ENCODE measurements around the gene CYP3A7. TPM values are rescaled to one million over a fixed set of nuclear protein-coding genes. Genes with fewer than 3 reads are reported as not detected.

Gene CYP3A7
- total and polyA plus RNA-seq, 2 donors (not counting 3 experiments of a cell fraction or from before 2014, with no cell fraction given): not detected

DNA sequence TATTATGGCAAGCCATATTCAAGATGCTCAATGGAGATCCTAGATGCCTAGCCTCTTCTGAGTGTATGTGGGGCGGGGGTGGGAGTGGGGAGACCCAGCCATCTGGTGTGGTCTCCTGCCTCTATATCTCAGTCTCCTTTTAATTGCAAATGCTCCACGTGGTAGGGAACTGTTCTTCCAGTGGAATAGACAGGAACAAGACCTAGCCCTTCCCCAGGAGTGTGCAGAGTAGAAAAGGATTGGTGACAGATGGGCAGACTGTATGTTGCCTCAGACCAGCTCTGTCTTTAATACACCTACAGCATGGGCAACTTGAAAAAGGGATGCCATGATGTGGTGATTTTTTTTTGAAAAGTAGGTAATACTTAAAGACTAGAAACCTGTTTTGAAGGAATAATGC lies 67.8 kb downstream of the CYP3A7 start:
- no TSS peak for BruUV-seq (replicated peaks)
- H3K27me3 ChIP-seq (ENCODE audit: control insufficient read depth in 2 of 2, insufficient read depth in 2 of 2, low read length in 2 of 2): no peaks in the 10 kb centered on the region
- no peak overlapping the region for H3K4me2 ChIP-seq (ENCODE audit: insufficient read depth, low read length)
- intact Hi-C loops (cut with micrococcal nuclease): no loop called here
- H3K36me3 ChIP-seq (ENCODE audit: control insufficient read depth in 2 of 2, extremely low read depth in 1 of 2, insufficient read depth in 2 of 2, low read length in 2 of 2): no peaks in the 10 kb centered on the region
- CTCF ChIA-PET: no interaction called here
- DNase-seq (ENCODE audit: low read depth, low spot score) (no peak), FAIRE-seq (no peak)
- TF ChIP-seq FOS (IDR thresholded peaks at IDR 0.05; ENCODE audit: borderline replicate concordance, insufficient read depth, low read length) (no peak), EZH2 (IDR thresholded peaks at IDR 0.05; ENCODE audit: borderline replicate concordance, low read depth, low read length, severe bottlenecking) (no peak), POLR2AphosphoS5 (IDR thresholded peaks at IDR 0.05; ENCODE audit: insufficient read depth, low read depth, low read length) (no peak), POLR2A (IDR thresholded peaks at IDR 0.05; ENCODE audit: low read depth, low read length) (no peak), GATA2 (IDR thresholded peaks at IDR 0.05; ENCODE audit: insufficient read depth, insufficient read length, low read depth, low read length) (no peak), JUN (IDR thresholded peaks at IDR 0.05; ENCODE audit: borderline replicate concordance, insufficient read depth, insufficient read length, low read depth) (no peak), MYC (IDR thresholded peaks at IDR 0.05; ENCODE audit: low read depth, low read length) (no peak)
- TF ChIP-seq, protein P1, sequence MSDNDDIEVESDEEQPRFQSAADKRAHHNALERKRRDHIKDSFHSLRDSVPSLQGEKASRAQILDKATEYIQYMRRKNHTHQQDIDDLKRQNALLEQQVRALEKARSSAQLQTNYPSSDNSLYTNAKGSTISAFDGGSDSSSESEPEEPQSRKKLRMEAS (IDR thresholded peaks at IDR 0.05; ENCODE audit: insufficient read depth, insufficient read length): no peak
- TF ChIP-seq, protein P2, sequence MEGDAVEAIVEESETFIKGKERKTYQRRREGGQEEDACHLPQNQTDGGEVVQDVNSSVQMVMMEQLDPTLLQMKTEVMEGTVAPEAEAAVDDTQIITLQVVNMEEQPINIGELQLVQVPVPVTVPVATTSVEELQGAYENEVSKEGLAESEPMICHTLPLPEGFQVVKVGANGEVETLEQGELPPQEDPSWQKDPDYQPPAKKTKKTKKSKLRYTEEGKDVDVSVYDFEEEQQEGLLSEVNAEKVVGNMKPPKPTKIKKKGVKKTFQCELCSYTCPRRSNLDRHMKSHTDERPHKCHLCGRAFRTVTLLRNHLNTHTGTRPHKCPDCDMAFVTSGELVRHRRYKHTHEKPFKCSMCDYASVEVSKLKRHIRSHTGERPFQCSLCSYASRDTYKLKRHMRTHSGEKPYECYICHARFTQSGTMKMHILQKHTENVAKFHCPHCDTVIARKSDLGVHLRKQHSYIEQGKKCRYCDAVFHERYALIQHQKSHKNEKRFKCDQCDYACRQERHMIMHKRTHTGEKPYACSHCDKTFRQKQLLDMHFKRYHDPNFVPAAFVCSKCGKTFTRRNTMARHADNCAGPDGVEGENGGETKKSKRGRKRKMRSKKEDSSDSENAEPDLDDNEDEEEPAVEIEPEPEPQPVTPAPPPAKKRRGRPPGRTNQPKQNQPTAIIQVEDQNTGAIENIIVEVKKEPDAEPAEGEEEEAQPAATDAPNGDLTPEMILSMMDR (IDR thresholded peaks at IDR 0.05; ENCODE audit: extremely low read depth in 1 of 2, insufficient read depth in 1 of 2, low read depth in 1 of 2, low read length in 2 of 2): no peak
- H3K79me2 ChIP-seq (ENCODE audit: control insufficient read depth, insufficient read depth, low read length): no peaks in the 10 kb centered on the region
- no peak overlapping the region for H3K9ac ChIP-seq (replicated peaks; ENCODE audit: extremely low read depth, insufficient read depth, low read length)
- no peaks in the 10 kb centered on the region for H4K20me1 ChIP-seq (replicated peaks; ENCODE audit: control insufficient read depth, extremely low read depth, insufficient read depth, low read length)
- POLR2A ChIA-PET: no interaction called here
- no peaks in the 10 kb centered on the region for H3K9me1 ChIP-seq (replicated peaks; ENCODE audit: control insufficient read depth, extremely low read depth, insufficient read depth, low read length)
- no peak overlapping the region for H3K27ac ChIP-seq (ENCODE audit: insufficient read depth, low read depth, low read length)
- no peak overlapping the region for H3K4me3 ChIP-seq (replicated peaks in 1 of 3; ENCODE audit: insufficient read depth in 1 of 3, low read depth in 1 of 3, low read length in 3 of 3)
- H3K9me3 ChIP-seq (replicated peaks; ENCODE audit: control insufficient read depth, insufficient read depth, low read length): no peaks in the 10 kb centered on the region
- H3K4me1 ChIP-seq (ENCODE audit: control insufficient read depth, extremely low read depth, insufficient read depth, low read length): no peaks in the 10 kb centered on the region
- H2AFZ ChIP-seq (ENCODE audit: low read depth, low read length): no peak overlapping the region
- dilution Hi-C loops (cut with MboI; ENCODE audit: extremely low pct_ligation_motif_present, low sequenced_read_pairs): no loop called here

Data from endothelial cell of umbilical vein (primary cell).